Pons (tissue), 1 donor: ENCODE data around the gene ZNF396.

Experiments used
- DNase-seq: peaks from one replicate; pipeline ENCODE4 v3.0.0-alpha.2; 2016; ENCODE audit warnings: low spot score

ZNF396 gene

DNA sequence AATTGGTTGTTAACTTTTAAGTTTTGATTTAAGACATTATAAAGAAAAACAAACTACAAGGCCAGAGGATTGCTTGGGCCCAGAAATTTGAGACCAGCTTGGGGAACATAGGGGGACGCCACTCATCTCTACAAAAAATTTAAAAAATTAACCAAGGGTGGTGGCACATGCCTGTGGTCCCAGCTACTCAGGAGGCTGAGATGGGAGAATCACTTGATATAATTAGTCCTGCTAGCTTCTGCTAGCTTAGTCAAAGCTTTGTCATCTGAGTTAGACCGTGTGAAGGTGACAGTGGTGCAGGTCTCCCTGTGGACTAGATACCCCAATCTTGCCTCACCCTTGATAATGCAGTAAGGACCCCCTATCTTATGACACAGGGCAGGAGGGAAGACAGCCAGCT lies 6.0 kb upstream of the ZNF396 start:
- no peak for DNase-seq

DNA sequence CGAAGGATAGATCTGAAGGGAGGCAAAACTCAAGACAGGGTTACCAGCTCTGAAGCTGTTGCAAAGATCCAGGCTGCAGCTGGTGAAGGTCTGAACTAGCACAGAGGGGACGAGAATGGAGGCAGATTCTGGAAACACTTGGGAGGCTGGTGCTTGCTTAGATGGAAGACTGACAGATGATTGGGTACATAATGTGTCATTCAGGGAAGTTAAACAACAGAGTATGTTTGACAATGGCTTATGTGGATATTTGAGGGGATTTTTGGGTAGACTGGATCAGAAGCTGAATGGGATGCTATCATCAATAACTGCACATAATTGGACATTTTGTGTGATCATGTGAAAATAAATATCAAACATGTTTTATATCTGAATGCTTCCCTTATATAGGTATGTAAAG lies 2.3 kb upstream of the ZNF396 start:
- no peak for DNase-seq

- no peak for DNase-seq
These were observed 1.4 kb upstream of the ZNF396 start for GRCh38 chr18:35378574-35378896.

DNA sequence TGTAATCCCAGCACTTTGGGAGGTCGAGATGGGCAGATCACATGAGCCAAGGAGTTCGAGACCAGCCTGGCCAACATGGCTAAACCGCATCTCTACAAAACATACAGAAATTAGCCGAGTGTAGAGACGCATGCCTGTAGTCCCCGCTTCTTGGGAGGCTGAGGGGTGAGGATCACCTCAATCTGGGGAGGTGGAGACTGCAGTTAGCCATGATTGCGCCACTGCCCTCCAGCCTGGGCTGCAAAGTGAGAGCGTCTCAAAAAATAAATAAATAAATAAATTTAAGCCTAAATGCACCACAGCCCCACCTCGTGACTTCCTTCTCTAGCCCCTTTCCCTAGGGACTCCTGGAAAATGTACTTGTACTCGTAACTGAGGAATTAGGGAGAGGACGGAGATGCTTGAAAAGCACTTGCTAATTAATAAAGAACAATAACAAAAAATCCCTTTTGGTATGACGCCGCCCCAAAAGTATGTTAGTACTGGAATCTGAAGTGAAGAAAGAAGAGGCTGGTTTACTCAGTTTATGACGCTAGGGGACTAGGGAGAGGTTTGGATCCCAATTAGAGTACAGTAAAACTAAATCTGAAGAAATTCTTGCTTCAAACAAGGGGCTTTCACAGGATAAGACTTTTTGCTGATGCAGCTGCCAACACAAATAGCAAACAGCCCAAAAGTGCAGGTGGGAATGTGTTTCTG lies 887 bp upstream of the ZNF396 start:
- DNase-seq, result no peak

DNA sequence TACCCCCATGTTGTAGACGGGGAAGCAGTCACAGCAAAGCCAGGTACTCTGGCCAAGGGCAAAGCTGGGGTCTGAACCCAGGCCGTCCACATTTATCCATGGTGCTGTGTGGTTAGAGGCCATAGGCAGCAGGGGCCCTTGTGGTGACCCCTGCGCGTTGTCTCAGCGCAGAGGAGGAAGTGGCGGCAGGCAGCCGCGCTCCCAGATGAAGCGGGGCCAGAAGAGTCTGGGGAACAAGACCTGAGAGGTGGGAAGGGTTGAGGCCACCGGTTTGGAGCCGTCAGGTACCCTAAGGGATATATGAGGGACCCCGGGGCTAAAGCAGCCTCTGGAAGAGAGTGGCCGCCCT lies 770 bp downstream of the ZNF396 start:
- DNase-seq, result no peak

GRCh38 chr18:35374708-35375107 lies 2.4 kb downstream of the ZNF396 start:
- DNase-seq, result no peak

DNA sequence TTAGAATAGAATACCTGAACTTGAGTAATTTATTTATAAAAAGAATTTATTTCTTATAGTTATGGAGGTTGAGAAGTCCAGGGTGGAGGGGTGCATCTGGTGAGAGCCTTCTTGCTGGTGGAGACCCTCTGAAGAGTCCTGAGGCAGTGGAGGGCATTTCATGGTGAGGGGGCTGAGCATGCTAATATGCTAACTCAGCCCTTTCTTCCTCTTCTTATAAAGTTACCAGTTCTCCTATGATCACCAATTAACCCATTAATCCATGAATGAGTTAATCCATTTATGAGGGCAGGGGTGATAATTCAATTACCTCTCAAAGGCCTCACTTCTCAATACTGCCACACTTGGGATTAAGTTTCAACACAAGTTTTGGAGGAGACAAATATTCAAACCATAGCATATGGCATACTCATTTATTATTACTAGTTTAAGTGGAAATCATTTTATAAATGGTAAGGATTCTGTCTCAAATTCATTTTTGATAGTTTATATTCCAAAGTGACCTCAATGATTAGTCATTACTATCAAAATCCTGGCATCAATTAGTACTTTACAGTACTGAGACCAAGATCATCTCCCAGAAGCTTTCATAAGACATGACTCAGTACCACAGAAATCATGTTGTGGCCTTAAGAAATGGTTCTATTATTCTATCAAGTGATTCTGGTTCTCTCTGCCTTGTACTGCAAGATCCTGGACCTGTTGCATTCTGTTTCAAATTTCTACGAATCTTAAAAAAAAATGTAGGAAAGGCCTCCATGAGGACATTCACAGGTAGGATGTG lies 5.5 kb downstream of the ZNF396 start:
- DNase-seq, result no peak

DNA sequence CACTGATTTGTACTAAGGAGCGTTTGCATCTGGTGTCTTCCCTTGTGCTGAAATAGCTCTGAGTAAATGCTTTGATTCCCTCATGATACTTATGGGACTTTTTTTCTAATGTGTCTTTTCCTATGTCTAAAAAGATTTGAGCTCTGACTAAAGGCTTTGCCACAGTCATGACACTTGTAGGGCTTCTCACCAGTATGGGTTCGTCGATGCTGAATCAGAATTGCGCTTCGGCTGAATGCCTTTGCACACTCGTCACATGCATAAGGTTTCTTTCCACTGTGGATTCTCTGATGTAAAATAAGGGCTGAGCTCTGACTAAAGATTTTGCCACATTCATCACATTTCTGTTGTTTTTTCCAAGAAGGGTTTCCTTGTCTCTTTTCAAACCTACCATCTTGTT lies 8.0 kb downstream of the ZNF396 start:
- no peak for DNase-seq

DNA sequence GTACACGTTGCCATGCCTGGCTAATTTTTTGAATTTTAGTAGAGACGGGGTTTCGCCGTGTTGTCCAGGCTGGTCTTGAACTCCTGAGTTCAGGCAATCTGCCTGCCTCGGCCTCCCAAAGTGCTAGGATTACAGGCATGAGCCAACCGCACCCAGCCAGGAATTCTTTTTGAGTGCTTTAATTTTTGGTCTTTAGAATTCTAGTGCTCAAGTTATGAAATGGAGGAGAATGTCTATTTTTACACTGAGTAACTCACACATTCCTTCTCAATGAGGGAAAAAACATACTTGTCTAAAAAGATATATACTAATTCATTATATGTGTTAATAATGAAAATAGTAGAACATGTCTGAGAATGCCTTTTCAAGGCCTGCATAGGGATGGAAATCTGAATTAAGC lies 8.5 kb downstream of the ZNF396 start:
- no peak for DNase-seq

DNA sequence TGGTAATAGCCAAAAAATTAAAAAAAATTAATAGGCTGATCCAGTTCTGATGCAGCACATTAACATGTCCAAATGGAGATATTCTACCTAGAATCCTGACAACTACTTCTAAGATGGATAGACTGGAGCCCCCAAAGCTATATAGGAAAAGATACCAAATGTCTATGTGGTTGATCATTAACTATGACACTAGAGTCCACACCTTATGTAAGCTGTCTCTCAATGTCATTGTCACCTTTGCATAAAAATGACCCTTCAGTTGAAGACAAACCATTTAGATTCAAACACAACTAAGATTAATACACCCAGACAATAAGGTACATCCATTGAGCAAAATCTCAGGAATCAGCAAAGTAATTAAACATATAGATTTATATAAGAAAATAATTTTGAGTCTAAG lies 14.6 kb downstream of the ZNF396 start:
- no peak for DNase-seq

GRCh38 chr18:35361570-35362321 lies 15.4 kb downstream of the ZNF396 start:
- no peak for DNase-seq

- peak; percentile 99 for DNase-seq
These were observed 22.0 kb downstream of the ZNF396 start for GRCh38 chr18:35355140-35355618.

- no peak for DNase-seq
These were observed 24.4 kb downstream of the ZNF396 start for GRCh38 chr18:35352778-35353177.

DNA sequence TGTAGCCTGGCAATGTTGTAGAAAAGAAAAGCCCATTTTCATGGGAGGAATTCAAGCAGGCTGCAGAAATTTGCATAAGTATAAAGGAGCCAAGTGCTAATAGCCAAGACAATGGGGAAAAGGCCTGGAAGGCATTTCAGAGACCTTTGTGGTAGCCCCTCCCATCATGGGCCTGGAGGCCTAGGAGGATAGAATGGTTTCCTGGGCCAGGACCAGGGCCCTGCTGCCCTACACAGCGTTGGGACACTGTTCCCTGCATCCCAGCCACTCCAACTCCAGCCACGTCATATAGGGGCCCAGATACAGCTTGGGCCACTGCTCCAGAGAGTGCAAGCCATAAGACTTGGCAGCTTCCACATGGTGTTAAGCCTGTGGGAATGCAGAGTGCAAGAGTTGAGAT lies 24.9 kb downstream of the ZNF396 start:
- no peak for DNase-seq

DNA sequence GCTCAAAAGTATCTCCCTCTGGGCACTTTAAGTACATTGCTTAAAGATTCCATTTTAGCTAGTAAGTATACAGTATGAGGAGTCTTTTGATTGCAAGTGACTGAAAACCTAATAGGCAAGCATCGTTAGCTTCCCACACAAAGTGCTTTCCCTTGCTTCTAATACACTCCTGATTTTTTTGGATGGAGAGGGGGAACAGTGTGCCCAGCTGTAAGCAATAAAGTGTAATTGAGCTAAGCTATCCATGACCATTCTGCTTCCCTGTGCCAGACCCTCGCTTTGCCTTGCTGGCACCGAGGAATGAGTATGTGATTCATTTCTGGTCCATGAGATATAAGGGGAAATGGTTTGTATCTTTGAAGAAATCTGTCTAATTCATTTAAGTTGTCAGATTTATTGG lies 29.1 kb downstream of the ZNF396 start:
- DNase-seq, result no peak

DNA sequence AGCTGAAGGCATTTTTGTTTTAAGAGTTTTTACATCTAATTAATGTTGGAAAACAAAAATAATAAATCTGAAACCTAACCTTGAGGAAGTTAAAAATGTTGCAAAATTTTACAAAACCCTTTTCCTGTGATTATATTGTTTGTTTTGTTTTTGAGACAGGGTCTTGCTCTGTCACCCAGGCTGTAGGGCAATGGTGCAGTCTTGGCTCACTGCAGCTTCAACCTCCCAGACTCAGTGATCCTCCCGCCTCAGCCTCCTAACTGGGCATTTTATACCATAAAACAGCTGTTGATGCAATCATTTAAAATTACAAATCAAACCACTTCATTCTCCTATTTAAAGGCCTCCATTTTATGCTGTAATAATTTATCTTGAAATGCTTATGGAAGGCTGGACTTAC lies 31.2 kb downstream of the ZNF396 start:
- DNase-seq, result peak; percentile 26

GRCh38 chr18:35345460-35345921 lies 31.6 kb downstream of the ZNF396 start:
- DNase-seq, result peak; percentile 94

- DNase-seq, result no peak
These were observed 32.2 kb downstream of the ZNF396 start for GRCh38 chr18:35344736-35345459.

- DNase-seq, result peak; percentile 97
These were observed 33.0 kb downstream of the ZNF396 start, which contains the start of gene ZNF24 for GRCh38 chr18:35343936-35344735. TSS of gene ZNF24 (minus strand) at chr18:35344420. CDS start at chr18:35340650, 3,770 bp downstream.

DNA sequence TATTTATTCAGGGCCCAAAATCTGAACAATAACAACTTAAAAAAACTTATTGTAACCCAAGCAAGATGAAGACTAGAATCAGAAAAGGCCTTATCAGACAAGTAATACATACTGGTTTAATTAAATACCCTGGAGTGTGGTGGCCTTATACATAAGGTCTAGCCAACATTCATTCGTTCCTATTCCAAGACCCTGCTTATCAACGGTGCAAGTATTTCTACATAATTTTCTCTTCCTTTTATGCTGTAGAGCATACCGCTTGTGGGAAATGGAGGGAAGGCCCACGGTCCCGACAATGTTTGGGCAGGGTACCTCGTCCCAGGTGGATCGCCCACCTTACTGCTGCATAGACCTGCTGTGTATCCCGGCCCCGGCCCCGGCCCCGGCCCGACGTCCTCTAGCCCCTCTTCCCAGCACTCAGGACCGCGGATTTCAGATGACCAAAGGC lies 33.6 kb downstream of the ZNF396 start:
- DNase-seq, result peak; percentile 25

- no peak for DNase-seq
These were observed 39.9 kb downstream of the ZNF396 start for GRCh38 chr18:35337286-35337685.
